HAP-1 (cell line): ENCODE measurements around the gene TM4SF4.
"Not testable (repeated sequence)": the region's sequence is repeated elsewhere in the genome, so short reads cannot be mapped to it uniquely, and the experiment has no call there.

Experiments
- DNase-seq, 2 experiments: peaks; one replicate each; pipeline ENCODE4 v3.0.0-alpha.2; 2016 to 2020; ENCODE audit warnings: low spot score in 2 of 2
- H3K27me3 ChIP-seq: fragments of 250-450 bp; sonication (Bioruptor Pico); 2 replicates; pipeline ENCODE4 v1.5.1; 2020; ENCODE audit warnings: low read depth, mild to moderate bottlenecking, moderate library complexity
- H3K36me3 ChIP-seq: fragments of 250-450 bp; sonication (Bioruptor Pico); replicated peaks from 2 replicates; pipeline ENCODE4 v1.5.1; 2020; ENCODE audit warnings: mild to moderate bottlenecking
- H3K4me1 ChIP-seq: fragments of 250-450 bp; sonication (Bioruptor Pico); 2 replicates; pipeline ENCODE4 v1.5.1; 2020; ENCODE audit warnings: mild to moderate bottlenecking
- H3K4me3 ChIP-seq: fragments of 250-450 bp; sonication (Bioruptor Pico); 2 replicates; pipeline ENCODE4 v1.5.1; 2020; ENCODE audit warnings: mild to moderate bottlenecking, moderate library complexity
- H3K9me3 ChIP-seq: fragments of 250-450 bp; sonication (Bioruptor Pico); 2 replicates; pipeline ENCODE4 v1.5.1; 2020; ENCODE audit warnings: mild to moderate bottlenecking, moderate library complexity
- in situ Hi-C: fragments of 300-500 bp; cut with MboI; formaldehyde crosslinking; loops from 3 replicates; pipeline ENCODE4 v1.14.3; 2020; ENCODE audit warnings: low sequenced_read_pairs, inconsistent platforms, mixed read lengths

TM4SF4 gene

DNA sequence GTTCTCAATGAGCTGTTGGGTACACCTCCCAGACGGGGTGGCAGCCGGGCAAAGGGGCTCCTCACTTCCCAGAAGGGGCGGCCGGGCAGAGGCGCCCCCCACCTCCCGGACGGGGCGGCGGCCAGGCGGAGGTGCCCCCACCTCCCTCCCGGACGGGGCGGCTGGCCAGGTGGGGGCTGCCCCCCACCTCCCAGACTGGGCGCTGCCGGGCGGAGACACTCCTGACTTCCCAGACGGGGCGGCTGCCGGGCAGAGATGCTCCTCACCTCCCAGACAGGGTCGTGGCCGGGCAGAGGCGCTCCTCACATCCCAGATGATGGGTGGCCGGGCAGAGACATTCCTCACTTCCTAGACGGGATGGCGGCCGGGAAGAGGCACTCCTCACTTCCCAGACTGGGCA lies 29.6 kb upstream of the TM4SF4 start:
- in situ Hi-C loops, H3K27me3 ChIP-seq, H3K36me3 ChIP-seq, H3K4me1 ChIP-seq, DNase-seq, H3K9me3 ChIP-seq, H3K4me3 ChIP-seq: not testable (repeated sequence)

DNA sequence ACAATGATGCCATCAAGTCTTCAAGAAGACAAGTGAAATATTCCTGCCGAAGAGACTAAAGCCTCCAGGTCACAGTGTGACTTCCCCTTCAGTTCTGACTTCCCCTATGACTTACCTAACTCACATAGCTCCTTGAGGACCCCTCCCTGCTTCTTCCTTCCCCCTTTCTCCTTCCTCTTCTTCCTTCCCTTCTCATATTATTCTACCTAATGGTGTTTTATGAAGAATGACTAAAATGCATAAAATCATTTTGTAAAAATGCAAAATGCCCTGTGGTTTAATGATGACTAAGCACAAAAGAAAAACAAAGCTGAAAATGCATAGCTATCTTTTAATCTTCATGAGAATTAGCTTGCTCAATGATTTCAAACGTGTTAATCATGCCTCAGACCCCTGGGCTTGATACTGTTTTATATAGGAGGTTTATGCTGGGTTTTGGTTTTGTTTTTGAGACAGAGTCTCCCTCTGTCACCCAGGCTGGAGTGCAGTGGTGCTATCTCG lies 26.1 kb upstream of the TM4SF4 start:
- Histone ChIP-seq H3K9me3 (peaks cover 8% of the 10 kb centered on the region), H3K4me3 (no peak overlapping the region), H3K4me1 (no peaks in the 10 kb centered on the region), H3K36me3 (no peaks in the 10 kb centered on the region), H3K27me3 (no peaks in the 10 kb centered on the region)
- no peak for DNase-seq
- in situ Hi-C loops = no loop called here

DNA sequence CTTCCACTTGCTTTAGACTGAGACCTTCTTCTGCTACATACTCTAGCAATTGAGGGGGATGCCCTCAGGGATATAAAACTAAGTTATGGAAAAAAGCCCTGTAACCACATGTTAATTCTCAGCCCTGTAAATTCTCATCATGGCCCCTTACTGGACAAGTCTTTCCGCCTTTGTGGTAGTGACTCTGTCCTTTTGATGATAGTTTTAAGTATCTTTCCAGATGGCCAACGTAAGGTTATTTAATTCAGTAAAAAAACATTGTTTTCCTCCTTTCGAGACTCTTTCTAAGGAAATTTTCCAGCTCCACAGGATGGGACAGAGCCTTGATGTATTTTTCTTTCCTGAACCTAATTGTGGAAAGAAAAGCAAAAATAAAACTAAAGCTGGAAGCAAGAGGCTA lies 25.3 kb upstream of the TM4SF4 start:
- Histone ChIP-seq H3K4me1 (no peaks in the 10 kb centered on the region), H3K9me3 (peaks cover 8% of the 10 kb centered on the region), H3K4me3 (no peak overlapping the region), H3K27me3 (no peaks in the 10 kb centered on the region), H3K36me3 (no peaks in the 10 kb centered on the region)
- no peak for DNase-seq
- in situ Hi-C loops = no loop called here

DNA sequence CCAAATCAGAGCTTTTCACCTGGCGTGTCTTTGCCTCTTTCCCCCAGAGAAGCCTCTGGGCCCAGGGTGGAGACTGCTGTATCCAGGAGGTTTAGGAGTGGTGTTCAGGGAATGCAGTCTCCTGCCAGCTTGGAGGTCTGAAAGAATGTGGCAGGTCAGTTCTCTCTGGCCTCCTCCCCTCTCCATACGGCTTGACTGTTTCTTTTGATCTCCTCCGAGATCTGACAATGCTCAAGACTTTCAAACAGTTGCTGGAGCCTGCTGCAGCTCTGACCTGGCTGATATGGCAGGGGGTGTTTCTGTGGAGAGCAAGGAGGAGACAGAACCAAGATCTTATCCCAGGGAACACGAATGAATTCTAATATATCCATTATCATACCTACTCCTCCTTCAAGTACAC lies 24.7 kb upstream of the TM4SF4 start:
- H3K27me3 ChIP-seq = no peaks in the 10 kb centered on the region
- peaks cover 8% of the 10 kb centered on the region for H3K9me3 ChIP-seq
- H3K4me3 ChIP-seq = no peak overlapping the region
- no peak for DNase-seq
- H3K4me1 ChIP-seq = no peaks in the 10 kb centered on the region
- in situ Hi-C loops = no loop called here
- H3K36me3 ChIP-seq = no peaks in the 10 kb centered on the region

DNA sequence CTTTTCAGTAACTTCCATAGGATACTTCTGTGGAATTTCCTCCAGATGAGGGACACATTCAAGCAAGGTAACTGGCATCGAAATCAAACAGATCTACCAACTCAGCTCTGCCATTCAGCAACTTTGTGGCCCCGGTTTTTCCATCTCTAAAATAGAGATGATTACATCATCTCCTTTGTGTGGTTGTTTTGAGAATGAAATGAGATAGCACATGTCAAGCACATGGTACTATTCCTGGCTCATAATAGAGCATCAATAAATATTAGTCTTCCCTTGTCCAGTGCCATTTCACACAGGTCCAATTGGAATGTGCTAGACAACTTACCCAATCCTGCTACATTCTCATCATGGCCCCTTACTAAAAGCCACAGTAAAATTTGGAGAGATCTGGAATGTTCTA lies 24.2 kb upstream of the TM4SF4 start:
- H3K4me1 ChIP-seq = no peaks in the 10 kb centered on the region
- in situ Hi-C loops = no loop called here
- no peak for DNase-seq
- H3K9me3 ChIP-seq = peaks cover 8% of the 10 kb centered on the region
- H3K4me3 ChIP-seq = no peak overlapping the region
- H3K36me3 ChIP-seq = no peaks in the 10 kb centered on the region
- no peaks in the 10 kb centered on the region; the same call in 1 of the 2 replicates for H3K27me3 ChIP-seq

DNA sequence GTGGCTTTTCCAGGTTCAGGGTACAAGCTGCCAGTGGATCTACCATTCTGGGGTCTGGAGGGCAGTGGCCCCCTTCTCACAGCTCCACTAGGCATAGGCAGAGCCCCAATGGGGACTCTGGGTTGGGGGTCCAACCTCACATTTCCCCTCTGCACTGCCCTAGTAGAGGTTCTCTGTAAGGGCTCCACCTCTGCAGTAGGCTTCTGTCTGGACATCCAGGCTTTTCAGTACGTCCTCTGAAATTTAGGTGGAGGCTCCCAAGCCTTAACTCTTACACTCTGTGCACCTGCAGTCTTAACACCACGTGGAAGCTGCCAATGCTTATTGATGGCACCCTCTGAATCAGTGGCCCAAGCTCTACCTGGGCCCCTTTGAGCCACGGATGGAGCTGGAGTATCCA lies 22.5 kb upstream of the TM4SF4 start:
- H3K4me1 ChIP-seq = no peaks in the 10 kb centered on the region
- DNase-seq = no peak
- H3K9me3 ChIP-seq = peaks cover 8% of the 10 kb centered on the region
- no peaks in the 10 kb centered on the region for H3K36me3 ChIP-seq
- no peaks in the 10 kb centered on the region; the same call in 1 of the 2 replicates for H3K27me3 ChIP-seq
- no peak overlapping the region for H3K4me3 ChIP-seq
- in situ Hi-C loops = no loop called here

DNA sequence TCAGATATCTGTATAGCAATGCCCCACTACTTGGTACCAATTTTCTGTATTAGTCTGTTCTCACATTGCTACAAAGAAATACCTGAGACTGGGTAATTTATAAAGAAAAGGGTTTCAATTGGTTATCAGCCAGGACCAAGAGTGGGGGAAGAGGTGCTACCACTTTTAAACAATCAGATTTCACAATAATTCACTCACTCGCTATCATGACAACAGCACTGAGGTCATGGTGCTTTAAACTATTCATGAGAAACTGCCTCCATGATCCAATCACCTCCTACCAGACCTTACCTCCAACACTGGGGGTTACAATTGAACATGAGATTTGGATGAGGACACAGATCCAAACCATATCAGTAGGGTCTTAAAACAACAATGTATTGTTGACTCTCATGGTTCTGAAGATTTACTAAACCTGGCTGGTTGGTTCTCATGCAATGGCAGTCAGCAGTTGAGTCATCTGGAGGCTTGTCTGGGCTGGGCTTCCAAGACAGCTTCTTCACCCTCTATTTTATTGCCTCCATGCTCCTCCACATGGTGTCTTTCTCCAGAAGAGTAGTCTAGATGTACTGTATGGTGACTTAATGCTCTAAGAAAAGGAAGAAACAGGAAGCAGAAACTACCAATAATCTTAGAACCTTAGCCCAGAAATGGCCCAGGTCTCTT lies 21.2 kb upstream of the TM4SF4 start:
- H3K4me1 ChIP-seq = no peaks in the 10 kb centered on the region
- no peak for DNase-seq
- no peak overlapping the region for H3K4me3 ChIP-seq
- in situ Hi-C loops = no loop called here
- H3K27me3 ChIP-seq = no peaks in the 10 kb centered on the region; the same call in 1 of the 2 replicates
- no peaks in the 10 kb centered on the region for H3K36me3 ChIP-seq
- peaks cover 8% of the 10 kb centered on the region for H3K9me3 ChIP-seq

DNA sequence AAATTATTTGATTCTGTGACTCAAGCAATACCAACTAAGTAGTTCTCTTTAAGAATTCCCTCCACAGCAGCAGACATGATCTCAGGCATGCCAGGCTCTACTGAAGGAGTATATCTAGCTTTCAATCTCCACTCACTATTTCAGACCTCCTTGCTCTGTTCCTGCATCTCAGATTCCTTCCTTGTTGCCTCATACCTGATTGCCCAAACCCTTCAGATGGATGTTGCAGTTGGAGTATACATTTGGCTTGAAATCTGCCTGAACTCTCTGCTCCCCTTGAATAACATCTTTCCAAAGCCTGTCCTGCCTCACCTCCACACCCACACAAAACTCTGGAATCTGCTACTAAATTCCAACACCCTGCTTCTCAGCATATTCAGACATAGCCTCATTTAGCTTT lies 19.8 kb upstream of the TM4SF4 start:
- in situ Hi-C loops = no loop called here
- DNase-seq = no peak
- H3K9me3 ChIP-seq = peaks cover 8% of the 10 kb centered on the region
- no peak overlapping the region for H3K4me3 ChIP-seq
- H3K4me1 ChIP-seq = no peaks in the 10 kb centered on the region
- no peaks in the 10 kb centered on the region; the same call in 1 of the 2 replicates for H3K27me3 ChIP-seq
- no peaks in the 10 kb centered on the region for H3K36me3 ChIP-seq

DNA sequence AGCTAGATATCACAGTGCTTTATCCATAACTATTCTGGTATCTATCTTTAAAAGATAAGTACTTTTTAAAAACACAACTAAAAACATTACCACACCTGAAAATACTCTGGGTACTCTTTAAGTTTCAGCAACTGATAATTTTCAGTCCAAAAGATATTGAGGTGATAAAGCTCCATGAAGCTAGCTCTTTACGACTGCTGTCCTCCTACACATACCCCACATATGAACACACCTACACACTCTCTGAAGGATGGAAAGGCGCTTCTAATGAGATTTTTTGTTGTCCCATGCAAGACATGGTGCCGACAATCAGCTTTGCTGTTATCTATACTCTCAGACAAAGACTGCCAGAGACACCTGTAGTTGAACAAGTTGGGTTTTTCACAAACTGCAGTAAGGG lies 19.1 kb upstream of the TM4SF4 start:
- Histone ChIP-seq H3K4me1 (no peaks in the 10 kb centered on the region), H3K36me3 (no peaks in the 10 kb centered on the region), H3K4me3 (no peak overlapping the region), H3K27me3 (no peaks in the 10 kb centered on the region; the same call in 1 of the 2 replicates), H3K9me3 (peaks cover 8% of the 10 kb centered on the region)
- in situ Hi-C loops = no loop called here
- no peak for DNase-seq

DNA sequence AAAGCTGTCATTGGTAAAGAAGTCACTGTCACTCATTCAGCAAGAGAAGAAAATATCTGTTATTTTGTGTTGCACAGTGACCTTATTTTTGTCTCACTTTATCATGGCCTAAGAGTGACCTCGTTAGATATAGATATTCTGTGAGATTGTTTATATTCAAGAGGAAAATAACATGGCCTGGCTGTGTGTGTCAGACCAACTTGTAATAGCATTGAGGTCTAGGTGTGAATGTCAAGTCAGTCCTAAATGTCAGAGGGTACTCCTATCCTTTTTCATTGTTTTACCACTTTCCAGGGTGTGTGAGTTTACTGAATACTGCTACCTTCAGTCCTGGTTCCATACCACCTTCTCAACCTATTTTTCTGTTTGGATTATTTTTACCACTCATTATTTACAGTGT lies 18.5 kb upstream of the TM4SF4 start:
- Histone ChIP-seq H3K36me3 (no peaks in the 10 kb centered on the region), H3K4me1 (no peaks in the 10 kb centered on the region), H3K4me3 (no peak overlapping the region), H3K9me3 (peaks cover 8% of the 10 kb centered on the region), H3K27me3 (no peaks in the 10 kb centered on the region; the same call in 1 of the 2 replicates)
- no peak for DNase-seq
- in situ Hi-C loops = no loop called here

DNA sequence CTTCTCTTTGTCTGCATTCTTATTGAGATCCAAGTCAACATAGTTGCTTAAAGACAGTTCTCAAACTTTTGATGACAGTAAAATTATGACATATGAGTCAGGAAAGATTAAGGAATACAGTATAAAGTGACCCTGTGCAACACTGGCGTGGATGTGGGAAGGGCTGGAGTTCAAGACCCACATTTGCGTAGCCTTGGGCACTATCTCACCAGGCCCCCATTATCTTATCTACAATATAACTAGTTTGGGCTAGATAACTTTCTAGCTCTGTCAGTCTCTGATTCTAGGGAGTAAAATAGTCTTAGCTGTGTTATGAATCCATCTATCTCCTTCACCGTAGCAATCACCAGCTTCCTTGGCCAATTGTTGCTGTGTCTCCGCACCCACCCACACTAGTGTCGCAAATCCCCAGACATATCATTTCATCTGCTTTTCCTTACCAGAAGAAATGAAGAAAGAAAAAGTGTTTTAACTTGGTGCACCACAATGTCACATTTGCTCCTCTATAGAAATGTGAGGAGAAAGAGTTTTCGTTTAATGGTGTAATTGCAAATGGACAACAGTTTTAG lies 14.9 kb upstream of the TM4SF4 start:
- Histone ChIP-seq H3K36me3 (no peaks in the 10 kb centered on the region), H3K27me3 (no peaks in the 10 kb centered on the region; the same call in 1 of the 2 replicates), H3K9me3 (no peaks in the 10 kb centered on the region), H3K4me1 (no peaks in the 10 kb centered on the region), H3K4me3 (no peak overlapping the region)
- in situ Hi-C loops = no loop called here
- no peak for DNase-seq

DNA sequence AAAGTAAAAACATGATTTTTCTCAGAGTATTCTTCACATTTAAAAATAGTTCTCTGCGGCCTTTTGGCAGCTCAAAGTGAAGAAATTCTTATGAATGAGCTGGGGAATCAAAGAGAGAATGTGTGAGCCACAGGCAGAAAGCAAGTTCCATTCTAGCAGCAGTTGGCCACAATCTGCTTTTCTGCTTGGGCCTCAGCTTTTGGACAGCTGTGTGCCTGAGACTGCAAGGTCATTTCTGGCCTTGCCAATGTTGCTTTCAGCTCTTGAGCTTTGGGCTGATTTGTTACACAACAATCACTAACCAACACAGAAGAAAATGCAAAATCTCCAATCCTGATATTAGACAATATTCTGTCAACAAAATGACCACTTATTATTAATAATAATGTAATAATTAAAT lies 14.4 kb upstream of the TM4SF4 start:
- H3K4me3 ChIP-seq = no peak overlapping the region
- no peaks in the 10 kb centered on the region for H3K36me3 ChIP-seq
- H3K4me1 ChIP-seq = no peaks in the 10 kb centered on the region
- no peak for DNase-seq
- no peaks in the 10 kb centered on the region for H3K9me3 ChIP-seq
- H3K27me3 ChIP-seq = no peaks in the 10 kb centered on the region; the same call in 1 of the 2 replicates
- in situ Hi-C loops = no loop called here

DNA sequence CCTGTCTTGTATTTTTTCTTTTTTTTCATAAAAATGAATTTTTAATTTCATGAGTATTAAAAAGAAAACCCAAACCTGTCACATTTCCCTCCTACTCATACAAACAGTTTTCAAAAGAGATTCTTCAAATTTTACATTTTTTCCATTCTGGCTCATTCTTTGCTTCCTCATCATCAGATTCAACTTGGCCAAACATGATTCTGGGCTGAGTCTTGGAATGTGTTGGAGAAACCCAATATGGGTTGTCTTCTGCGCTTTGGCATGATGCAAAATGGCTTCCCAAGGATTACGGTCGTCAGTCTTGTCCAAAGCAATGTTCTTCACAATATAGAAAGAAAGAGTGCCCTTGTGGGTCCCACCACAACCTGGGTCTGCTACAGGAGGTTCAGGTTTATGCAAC lies 12.4 kb upstream of the TM4SF4 start:
- Histone ChIP-seq H3K9me3 (no peaks in the 10 kb centered on the region), H3K27me3 (no peaks in the 10 kb centered on the region), H3K4me1 (no peaks in the 10 kb centered on the region), H3K36me3 (no peaks in the 10 kb centered on the region), H3K4me3 (no peak overlapping the region)
- no peak for DNase-seq
- in situ Hi-C loops = no loop called here

DNA sequence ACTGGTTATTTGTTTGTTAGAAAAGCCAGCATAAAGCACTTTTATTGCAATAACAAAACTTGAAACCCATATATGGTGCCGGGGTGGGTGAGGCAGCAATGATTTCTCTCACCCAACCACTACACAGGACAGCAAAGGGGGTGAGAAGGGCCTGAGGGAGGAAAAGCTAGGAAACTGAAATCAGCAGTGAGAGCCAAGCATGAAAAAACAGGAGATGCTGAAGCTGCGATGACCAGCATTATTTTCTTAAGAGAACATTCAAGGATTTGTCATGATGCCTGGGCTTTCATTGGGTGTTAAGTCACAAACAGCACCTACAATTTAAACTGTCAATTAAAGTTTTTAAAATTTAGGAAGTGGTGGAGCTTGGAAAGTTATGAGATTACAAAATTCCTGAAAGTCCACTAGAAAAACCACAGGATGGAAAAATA lies 11.9 kb upstream of the TM4SF4 start:
- Histone ChIP-seq H3K9me3 (no peaks in the 10 kb centered on the region), H3K36me3 (no peaks in the 10 kb centered on the region), H3K4me1 (no peaks in the 10 kb centered on the region), H3K4me3 (no peak overlapping the region), H3K27me3 (no peaks in the 10 kb centered on the region)
- no peak for DNase-seq
- in situ Hi-C loops = no loop called here
